GM12874 (cell line): ENCODE results near the gene ALDH8A1.

Experiments
- CTCF ChIP-seq: IDR thresholded peaks from 2 replicates; pipeline ENCODE4 v1.5.1; 2011; ENCODE audit warnings: low read depth, mild to moderate bottlenecking, control low read depth, low read length, moderate library complexity; ENCODE audit not compliant: insufficient read depth

The ALDH8A1 gene

GRCh38 chr6:134949927-134950326 lies at the start of gene ALDH8A1:
ALDH8A1 (minus strand) TSS chr6:134950101; CDS start chr6:134950053, 48 bp downstream.
- TF ChIP-seq CTCF: no peak

- TF ChIP-seq CTCF: no peak
These were observed 49.2 kb upstream of the ALDH8A1 start for GRCh38 chr6:134999107-134999506.

GRCh38 chr6:134997133-134997995 lies 47.5 kb upstream of the ALDH8A1 start:
- TF ChIP-seq CTCF: no peak

- no peak for TF ChIP-seq CTCF
These were observed 45.6 kb upstream of the ALDH8A1 start for GRCh38 chr6:134995536-134995935.

- no peak for TF ChIP-seq CTCF
These were observed 44.5 kb upstream of the ALDH8A1 start for GRCh38 chr6:134994431-134994830.

- TF ChIP-seq CTCF: no peak
These were observed 42.3 kb upstream of the ALDH8A1 start for GRCh38 chr6:134992155-134992554.

- TF ChIP-seq CTCF: no peak
These were observed 40.4 kb upstream of the ALDH8A1 start for GRCh38 chr6:134990262-134990661.
